HEK293T (cell line): ENCODE measurements around the gene CEP170B.
A peak's percentile ranks its signal among the peaks of the same experiment; 100 is the strongest.

ENCODE experiments used
- CTCF ChIA-PET: fragments of 350-600 bp; formaldehyde crosslinking; extraction: SDS; loops from one replicate; lab custom pipeline; 2021; ENCODE audit warnings: antibody characterized with exemption, inconsistent platforms; lab: Yijun Ruan, JAX
- POLR2A ChIA-PET: fragments of 350-600 bp; formaldehyde crosslinking; extraction: SDS; loops from one replicate; lab custom pipeline; 2020; ENCODE audit warnings: antibody characterized with exemption, inconsistent platforms; lab: Yijun Ruan, JAX
- DNase-seq: peaks from one replicate; pipeline ENCODE4 v3.0.0; 2012; ENCODE audit warnings: mixed read lengths; ENCODE audit errors: extremely low spot score
- ARNT ChIP-seq: fragments of 450-650 bp; IDR thresholded peaks from 2 replicates; pipeline ENCODE4 v1.6.1; 2017; ENCODE audit warnings: mild to moderate bottlenecking
- BHLHE40 ChIP-seq: fragments of 450-650 bp; IDR thresholded peaks from 2 replicates; pipeline ENCODE4 v1.6.1; 2016; ENCODE audit warnings: mild to moderate bottlenecking, moderate library complexity, borderline replicate concordance
- CTBP1 ChIP-seq: fragments of 450-650 bp; IDR thresholded peaks from 2 replicates; pipeline ENCODE4 v1.6.1; 2016; ENCODE audit warnings: borderline replicate concordance
- ELF4 ChIP-seq: fragments of 450-650 bp; IDR thresholded peaks from 2 replicates; pipeline ENCODE4 v1.6.1; 2017; ENCODE audit warnings: antibody characterized with exemption
- FOXA1 ChIP-seq: fragments of 450-650 bp; IDR thresholded peaks from 2 replicates; pipeline ENCODE4 v1.6.1; 2016; ENCODE audit warnings: mild to moderate bottlenecking
- FOXK2 ChIP-seq: fragments of 450-650 bp; IDR thresholded peaks from 2 replicates; pipeline ENCODE4 v1.6.1; 2016; ENCODE audit warnings: mild to moderate bottlenecking
- FOXM1 ChIP-seq: fragments of 450-650 bp; IDR thresholded peaks from 2 replicates; pipeline ENCODE4 v1.6.1; 2017; ENCODE audit warnings: mild to moderate bottlenecking, borderline replicate concordance
- HDGF ChIP-seq: fragments of 450-650 bp; IDR thresholded peaks from 2 replicates; pipeline ENCODE4 v1.6.1; 2017; ENCODE audit warnings: antibody characterized with exemption, borderline replicate concordance
- L3MBTL2 ChIP-seq: fragments of 450-650 bp; conservative IDR thresholded peaks from 2 replicates; pipeline ENCODE4 v1.6.1; 2016; ENCODE audit warnings: mild to moderate bottlenecking
- LEF1 ChIP-seq: fragments of 450-650 bp; IDR thresholded peaks from 2 replicates; pipeline ENCODE4 v1.6.1; 2017; ENCODE audit warnings: mild to moderate bottlenecking, borderline replicate concordance
- NFRKB ChIP-seq: fragments of 450-650 bp; IDR thresholded peaks from 2 replicates; pipeline ENCODE4 v1.6.1; 2016; ENCODE audit warnings: mild to moderate bottlenecking, moderate library complexity
- SP1 ChIP-seq: fragments of 450-650 bp; IDR thresholded peaks from 2 replicates; pipeline ENCODE4 v1.6.1; 2017
- SUZ12 ChIP-seq: fragments of 450-650 bp; IDR thresholded peaks from 2 replicates; pipeline ENCODE4 v1.6.1; 2016; ENCODE audit warnings: mild to moderate bottlenecking
- TARDBP ChIP-seq: fragments of 450-650 bp; IDR thresholded peaks from 2 replicates; pipeline ENCODE4 v1.6.1; 2016
- ZNF384 ChIP-seq: fragments of 450-650 bp; IDR thresholded peaks from 2 replicates; pipeline ENCODE4 v1.6.1; 2016
- TF ChIP-seq, protein P1 (sequence below): fragments of 450-650 bp; IDR thresholded peaks from 2 replicates; pipeline ENCODE4 v1.6.1; 2016

CEP170B gene

GRCh38 chr14:104875412-104875751 lies 10.3 kb downstream of the CEP170B start:
- no peak for DNase-seq
- ChIA-PET POLR2A (no interaction called here), CTCF (no interaction called here)
- TF ChIP-seq CTBP1 (no peak), TARDBP (no peak), LEF1 (no peak), SP1 (no peak), L3MBTL2 (no peak), ARNT (no peak), NFRKB (no peak), HDGF (no peak), FOXM1 (no peak), ELF4 (no peak), BHLHE40 (no peak), ZNF384 (no peak), SUZ12 (no peak), FOXA1 (no peak)
- TF ChIP-seq, protein P1, sequence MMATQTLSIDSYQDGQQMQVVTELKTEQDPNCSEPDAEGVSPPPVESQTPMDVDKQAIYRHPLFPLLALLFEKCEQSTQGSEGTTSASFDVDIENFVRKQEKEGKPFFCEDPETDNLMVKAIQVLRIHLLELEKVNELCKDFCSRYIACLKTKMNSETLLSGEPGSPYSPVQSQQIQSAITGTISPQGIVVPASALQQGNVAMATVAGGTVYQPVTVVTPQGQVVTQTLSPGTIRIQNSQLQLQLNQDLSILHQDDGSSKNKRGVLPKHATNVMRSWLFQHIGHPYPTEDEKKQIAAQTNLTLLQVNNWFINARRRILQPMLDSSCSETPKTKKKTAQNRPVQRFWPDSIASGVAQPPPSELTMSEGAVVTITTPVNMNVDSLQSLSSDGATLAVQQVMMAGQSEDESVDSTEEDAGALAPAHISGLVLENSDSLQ, result no peak

DNA sequence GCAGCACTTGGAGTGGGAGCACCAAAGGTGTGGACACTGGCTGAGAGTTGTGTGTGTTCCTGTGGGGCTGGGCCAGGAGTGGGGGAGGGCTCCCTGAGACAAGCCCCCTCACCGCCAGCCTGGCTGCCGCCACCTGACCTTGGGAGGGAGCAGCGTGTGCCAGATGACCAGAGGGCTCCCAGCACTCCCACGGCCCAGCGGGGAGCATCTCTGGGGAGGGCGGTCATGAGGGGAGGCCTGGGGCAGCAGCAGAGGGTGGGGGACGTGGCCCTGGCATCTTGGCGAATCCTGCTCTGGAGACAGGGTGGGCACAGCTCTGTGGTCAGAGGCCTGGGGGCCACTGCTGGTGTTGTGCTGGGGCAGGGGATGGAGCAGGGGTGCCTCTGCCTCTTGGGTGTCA lies 10.7 kb downstream of the CEP170B start:
- no peak for DNase-seq
- POLR2A ChIA-PET, result interaction anchor here (1.0 to 1.3 kb wide), 2 partner anchors 11 to 50 kb away, joined by 4 read pairs; partner anchors contain the start of gene CEP170B
- CTCF ChIA-PET, result interaction anchor here (1.3 kb wide), 1 partner anchor 107 kb away, joined by 5 read pairs; no protein-coding TSS in a partner anchor
- TF ChIP-seq NFRKB, result no peak
- no peak for TF ChIP-seq ELF4
- TF ChIP-seq HDGF, result no peak
- TF ChIP-seq CTBP1, result no peak
- no peak for TF ChIP-seq FOXA1
- TF ChIP-seq SP1, result no peak
- no peak for TF ChIP-seq FOXK2
- TF ChIP-seq, protein P1, result no peak
- no peak for TF ChIP-seq FOXM1
- TF ChIP-seq BHLHE40, result no peak
- no peak for TF ChIP-seq SUZ12
- no peak for TF ChIP-seq TARDBP
- no peak for TF ChIP-seq ARNT
- no peak for TF ChIP-seq ZNF384
- no peak for TF ChIP-seq LEF1
- TF ChIP-seq L3MBTL2, result no peak

GRCh38 chr14:104876251-104876699 lies 11.2 kb downstream of the CEP170B start:
- POLR2A ChIA-PET, result interaction anchor here (1.0 to 1.3 kb wide), 2 partner anchors 12 to 50 kb away, joined by 4 read pairs; partner anchors contain the start of gene CEP170B
- TF ChIP-seq FOXA1 (no peak), L3MBTL2 (no peak)
- CTCF ChIA-PET, result interaction anchor here (1.3 kb wide), 1 partner anchor 107 kb away, joined by 5 read pairs; no protein-coding TSS in a partner anchor
- peak; percentile 95 for DNase-seq

- ChIA-PET CTCF (interaction anchor here (1.3 kb wide), 1 partner anchor 108 kb away, joined by 5 read pairs; no protein-coding TSS in a partner anchor), POLR2A (interaction anchor here (1.3 kb wide), 1 partner anchor 51 kb away, joined by 4 read pairs; no protein-coding TSS in a partner anchor)
- DNase-seq, result no peak
- TF ChIP-seq SP1 (no peak), HDGF (no peak), BHLHE40 (no peak), ZNF384 (no peak), CTBP1 (no peak), L3MBTL2 (no peak), SUZ12 (no peak), ELF4 (no peak), ARNT (no peak), FOXK2 (no peak), NFRKB (no peak)
- TF ChIP-seq, protein P1, result no peak
Observed at GRCh38 chr14:104877066-104877805, 12.2 kb downstream of the CEP170B start.

GRCh38 chr14:104877806-104878550 lies 12.9 kb downstream of the CEP170B start:
- no peak for TF ChIP-seq ELF4
- ChIA-PET CTCF (no interaction called here), POLR2A (no interaction called here)
- DNase-seq, result no peak

- ChIA-PET POLR2A (no interaction called here), CTCF (no interaction called here)
- no peak for TF ChIP-seq LEF1
- no peak for TF ChIP-seq BHLHE40
- TF ChIP-seq ARNT, result no peak
- no peak for TF ChIP-seq CTBP1
- no peak for TF ChIP-seq HDGF
- TF ChIP-seq FOXM1, result no peak
- no peak for TF ChIP-seq FOXK2
- no peak for TF ChIP-seq SUZ12
- no peak for TF ChIP-seq L3MBTL2
- TF ChIP-seq ZNF384, result no peak
- TF ChIP-seq FOXA1, result no peak
- no peak for TF ChIP-seq SP1
- TF ChIP-seq, protein P1, result no peak
- no peak for TF ChIP-seq TARDBP
- TF ChIP-seq NFRKB, result no peak
- DNase-seq, result no peak
Observed at GRCh38 chr14:104878582-104878981, 13.5 kb downstream of the CEP170B start.
